Activated T-helper 1 cell treated with anti-CD3 and anti-CD28 coated beads, Interleukin-12 subunit alpha, Interleukin-12 subunit beta, Interleukin-2, Interleukin-4 antibody, amounts not matched to agents 30 ng/mL and 10 ng/mL and 1 ng/mL, durations not matched to agents 14 hours and 24 hours and 36 hours (primary cell): ENCODE data around the gene DBNDD2. TPM values are rescaled to one million over a fixed set of nuclear protein-coding genes. Genes with fewer than 3 reads are reported as not detected.

ENCODE experiments used
- DNase-seq: peaks from one replicate; pipeline ENCODE4 v3.0.0; 2021; ENCODE audit warnings: low spot score
- H3K27ac Mint-ChIP-seq: one replicate; pipeline ENCODE4 v1.8.0; 2021; ENCODE audit warnings: mild to moderate bottlenecking, mixed read lengths
- H3K27me3 Mint-ChIP-seq: one replicate; pipeline ENCODE4 v1.8.0; 2022; ENCODE audit warnings: mild to moderate bottlenecking, moderate library complexity, mixed read lengths; ENCODE audit not compliant: insufficient read depth
- H3K36me3 Mint-ChIP-seq: one replicate; pipeline ENCODE4 v1.8.0; 2021; ENCODE audit warnings: low read depth, mixed read lengths
- H3K4me1 Mint-ChIP-seq: one replicate; pipeline ENCODE4 v1.8.0; 2021; ENCODE audit warnings: low read depth, mixed read lengths
- H3K4me3 Mint-ChIP-seq: one replicate; pipeline ENCODE4 v1.8.0; 2021; ENCODE audit warnings: mild to moderate bottlenecking, moderate library complexity, mixed read lengths
- H3K9me3 Mint-ChIP-seq: one replicate; pipeline ENCODE4 v1.8.0; 2021; ENCODE audit warnings: mixed read lengths
- intact Hi-C: fragments of 100-400 bp; cut with micrococcal nuclease; formaldehyde crosslinking; loops from one replicate; pipeline ENCODE4 v1.15.1; 2024
- total RNA-seq: library from RNA; stranded (reverse); gene quantifications from 2 replicates; pipeline ENCODE4 v1.2.3, GENCODE V29; 2022

The DBNDD2 gene
- total RNA-seq, 1 donor from 2014 or later, result 24.6 TPM

GRCh38 chr20:45449528-45449927 is 41.4 kb downstream of the DBNDD2 start:
- Mint-ChIP-seq H3K4me3 (no peak overlapping the region), H3K9me3 (no peaks in the 10 kb centered on the region), H3K27ac (no peak overlapping the region), H3K36me3 (no peaks in the 10 kb centered on the region), H3K4me1 (peaks cover 22% of the 10 kb centered on the region), H3K27me3 (peaks cover 8% of the 10 kb centered on the region)
- DNase-seq, result no peak
- intact Hi-C loops, result no loop called here

- H3K4me3 Mint-ChIP-seq, result no peak overlapping the region
- intact Hi-C loops, result loop anchor here (1.0 kb wide), 3 partner anchors 76 to 131 kb away; partner anchors contain the start of gene SYS1
- H3K27ac Mint-ChIP-seq, result no peak overlapping the region
- no peak for DNase-seq
- H3K9me3 Mint-ChIP-seq, result no peaks in the 10 kb centered on the region
- peaks cover 8% of the 10 kb centered on the region for H3K27me3 Mint-ChIP-seq
- no peaks in the 10 kb centered on the region for H3K36me3 Mint-ChIP-seq
- peaks cover 15% of the 10 kb centered on the region for H3K4me1 Mint-ChIP-seq
Measured at GRCh38 chr20:45450097-45450818, 42.2 kb downstream of the DBNDD2 start.

- H3K27me3 Mint-ChIP-seq, result peaks cover 2% of the 10 kb centered on the region
- H3K27ac Mint-ChIP-seq, result no peak overlapping the region
- DNase-seq, result no peak
- no peak overlapping the region for H3K4me3 Mint-ChIP-seq
- intact Hi-C loops, result no loop called here
- peaks cover 5% of the 10 kb centered on the region for H3K4me1 Mint-ChIP-seq
- H3K9me3 Mint-ChIP-seq, result no peaks in the 10 kb centered on the region
- H3K36me3 Mint-ChIP-seq, result no peaks in the 10 kb centered on the region
Measured at GRCh38 chr20:45452238-45452637, 44.1 kb downstream of the DBNDD2 start.

GRCh38 chr20:45452772-45453691 is 44.9 kb downstream of the DBNDD2 start:
- Mint-ChIP-seq H3K9me3 (no peaks in the 10 kb centered on the region), H3K4me1 (peaks cover 5% of the 10 kb centered on the region)

GRCh38 chr20:45456632-45457031 is 48.5 kb downstream of the DBNDD2 start:
- no peaks in the 10 kb centered on the region for H3K9me3 Mint-ChIP-seq
- intact Hi-C loops, result loop anchor here (1.0 kb wide), 1 partner anchor 315 kb away; no protein-coding TSS in a partner anchor
- H3K4me1 Mint-ChIP-seq, result no peaks in the 10 kb centered on the region
- no peak for DNase-seq
- no peak overlapping the region for H3K4me3 Mint-ChIP-seq
- H3K27ac Mint-ChIP-seq, result no peak overlapping the region
- no peaks in the 10 kb centered on the region for H3K36me3 Mint-ChIP-seq
- peaks cover 10% of the 10 kb centered on the region for H3K27me3 Mint-ChIP-seq

More at GRCh38 chr20:45452772-45453691, 44.9 kb downstream of the DBNDD2 start:
- no peak overlapping the region for H3K4me3 Mint-ChIP-seq
- no peak for DNase-seq
- intact Hi-C loops, result no loop called here
- H3K27me3 Mint-ChIP-seq, result peaks cover 2% of the 10 kb centered on the region
- no peak overlapping the region for H3K27ac Mint-ChIP-seq
- H3K36me3 Mint-ChIP-seq, result no peaks in the 10 kb centered on the region

GRCh38 chr20:45459606-45460005 is 51.5 kb downstream of the DBNDD2 start:
- Mint-ChIP-seq H3K36me3 (no peaks in the 10 kb centered on the region), H3K4me3 (no peak overlapping the region), H3K27me3 (peaks cover 12% of the 10 kb centered on the region), H3K4me1 (no peaks in the 10 kb centered on the region), H3K9me3 (no peaks in the 10 kb centered on the region), H3K27ac (no peak overlapping the region)
- DNase-seq, result no peak
- intact Hi-C loops, result no loop called here

Other genes with a start within 250 kb of the DBNDD2 start
- gene PI3, start 233.4 kb upstream of the DBNDD2 start, total RNA-seq, result not detected in 2 replicates
- not detected in 2 replicates for gene SEMG1, start 201.3 kb upstream of the DBNDD2 start, total RNA-seq
- gene SEMG2, start 186.9 kb upstream of the DBNDD2 start, total RNA-seq, result not detected in 2 replicates
- not detected in 2 replicates for gene SLPI, start 153.7 kb upstream of the DBNDD2 start, total RNA-seq
- gene RBPJL, start 101.4 kb upstream of the DBNDD2 start, total RNA-seq, result 0.18 TPM in 1 of 2 replicates, not detected in the other
- 2.0 and 2.1 TPM in 2 replicates for gene MATN4, start 100.0 kb upstream of the DBNDD2 start, total RNA-seq
- gene SDC4, start 59.9 kb upstream of the DBNDD2 start, total RNA-seq, result 220 and 222 TPM in 2 replicates
- gene SYS1, start 45.1 kb upstream of the DBNDD2 start, total RNA-seq, result 25.6 and 26.4 TPM in 2 replicates
- 0.07 and 0.08 TPM in 2 replicates for gene TP53TG5, start 30.0 kb upstream of the DBNDD2 start, total RNA-seq
- 89.8 and 90.6 TPM in 2 replicates for gene PIGT, start 7.9 kb downstream of the DBNDD2 start, total RNA-seq
- gene WFDC2, start 61.5 kb downstream of the DBNDD2 start, total RNA-seq, result not detected in 2 replicates
- not detected in 2 replicates for gene SPINT3, start 107.3 kb downstream of the DBNDD2 start, total RNA-seq
- not detected in 2 replicates for gene WFDC6, start 131.2 kb downstream of the DBNDD2 start, total RNA-seq
- not detected in 2 replicates for gene EPPIN, start 139.1 kb downstream of the DBNDD2 start, total RNA-seq
- not detected in 2 replicates for gene WFDC8, start 171.0 kb downstream of the DBNDD2 start, total RNA-seq
- not detected in 2 replicates for gene WFDC10A, start 221.4 kb downstream of the DBNDD2 start, total RNA-seq
- not detected in 2 replicates for gene WFDC9, start 223.0 kb downstream of the DBNDD2 start, total RNA-seq